Measurements from ENCODE around the gene GRK4.
A peak's percentile ranks its signal among the peaks of the same experiment; 100 is the strongest.
"Not testable (repeated sequence)": the region's sequence is repeated elsewhere in the genome, so short reads cannot be mapped to it uniquely, and the experiment has no call there.

The GRK4 gene

GRCh38 chr4:2941138-2942036, 22.0 kb upstream of the GRK4 start:
- ATAC-seq = no peak

GRCh38 chr4:2942037-2942531, 21.3 kb upstream of the GRK4 start:
- no peak for ATAC-seq
- DNase-seq = no peak

More at GRCh38 chr4:2941138-2942036, 22.0 kb upstream of the GRK4 start:
- no peak for DNase-seq

- ATAC-seq (peak; percentile 48), DNase-seq (no peak)
These were observed 20.6 kb upstream of the GRK4 start for GRCh38 chr4:2942532-2943363.

GRCh38 chr4:2943364-2944090, 19.8 kb upstream of the GRK4 start:
- no peak for ATAC-seq
- no peak for DNase-seq

- DNase-seq (no peak), ATAC-seq (no peak)
These were observed 19.3 kb upstream of the GRK4 start for GRCh38 chr4:2944091-2944482.

GRCh38 chr4:2944586-2945526, 18.5 kb upstream of the GRK4 start:
- ATAC-seq = no peak
- DNase-seq = no peak

- not testable (repeated sequence) for ATAC-seq, DNase-seq
These were observed 17.5 kb upstream of the GRK4 start for GRCh38 chr4:2945619-2946604.

- no peak for DNase-seq
- no peak for ATAC-seq
These were observed 16.4 kb upstream of the GRK4 start for GRCh38 chr4:2946812-2947600.

GRCh38 chr4:2947926-2948325, 15.4 kb upstream of the GRK4 start:
- ATAC-seq (no peak), DNase-seq (no peak)

- no peak for DNase-seq
- ATAC-seq = peak; percentile 41
These were observed 14.2 kb upstream of the GRK4 start for GRCh38 chr4:2948895-2949781.

GRCh38 chr4:2949782-2950125, 13.6 kb upstream of the GRK4 start:
- ATAC-seq (no peak), DNase-seq (no peak)

- DNase-seq (no peak), ATAC-seq (no peak)
These were observed 13.0 kb upstream of the GRK4 start for GRCh38 chr4:2950221-2950989.

- DNase-seq (no peak), ATAC-seq (no peak)
These were observed 9.9 kb upstream of the GRK4 start for GRCh38 chr4:2953496-2953895.

- peak; percentile 87 for ATAC-seq
- DNase-seq = peak; percentile 78
These were observed 8.8 kb upstream of the GRK4 start for GRCh38 chr4:2954358-2955185.

- not testable (repeated sequence) for ATAC-seq, DNase-seq
These were observed 8.0 kb upstream of the GRK4 start for GRCh38 chr4:2955186-2956044.
